Coronary artery (tissue), 2 donors: ENCODE measurements around the gene SEPTIN5.

Experiments used
- DNase-seq: peaks from one replicate; pipeline ENCODE4 v3.0.0-alpha.2; 2017; ENCODE audit warnings: low spot score
- H3K27ac ChIP-seq, 2 donors: fragments of 200-600 bp; sonication (generic); one replicate each; pipeline ENCODE4 v1.5.1; 2016 to 2019
- H3K4me3 ChIP-seq: fragments of 200-600 bp; sonication (generic); 2 replicates; pipeline ENCODE4 v1.5.1; 2016; ENCODE audit warnings: mild to moderate bottlenecking, moderate library complexity
- CTCF ChIP-seq: fragments of 200-600 bp; sonication (generic); IDR thresholded peaks from one replicate; pipeline ENCODE4 v1.5.1; 2019; ENCODE audit warnings: antibody characterized with exemption

SEPTIN5 gene

GRCh38 chr22:19716041-19716828, 1.9 kb downstream of the SEPTIN5 start:
- no peak overlapping the region for H3K4me3 ChIP-seq

GRCh38 chr22:19716829-19717105, 2.5 kb downstream of the SEPTIN5 start:
- no peak for TF ChIP-seq CTCF
- no peak overlapping the region for H3K4me3 ChIP-seq
- DNase-seq, result no peak
- H3K27ac ChIP-seq, result no peak overlapping the region

More at GRCh38 chr22:19716041-19716828, 1.9 kb downstream of the SEPTIN5 start:
- no peak overlapping the region for H3K27ac ChIP-seq
- no peak for TF ChIP-seq CTCF
- DNase-seq, result no peak

GRCh38 chr22:19717181-19717580, 2.9 kb downstream of the SEPTIN5 start:
- TF ChIP-seq CTCF, result no peak
- no peak for DNase-seq
- no peak overlapping the region for H3K27ac ChIP-seq
- peak overlapping the region; percentile 78 for H3K4me3 ChIP-seq

GRCh38 chr22:19717691-19718455, 3.6 kb downstream of the SEPTIN5 start:
- Histone ChIP-seq H3K27ac (peak overlapping the region; percentile 63 to 86), H3K4me3 (peak overlapping the region; percentile 78)
- peak; percentile 97 for TF ChIP-seq CTCF
- no peak for DNase-seq

- no peak for TF ChIP-seq CTCF
- Histone ChIP-seq H3K27ac (peak overlapping the region; percentile 63 to 86), H3K4me3 (peak overlapping the region; percentile 78)
- DNase-seq, result no peak
These were observed 4.2 kb downstream of the SEPTIN5 start for GRCh38 chr22:19718456-19719049.

GRCh38 chr22:19719050-19719482, 4.8 kb downstream of the SEPTIN5 start:
- DNase-seq, result no peak
- Histone ChIP-seq H3K27ac (peak overlapping the region; percentile 63 to 86), H3K4me3 (peak overlapping the region; percentile 78)
- no peak for TF ChIP-seq CTCF
